ENCODE results near the gene SRSF8. TPM values are rescaled to one million over a fixed set of nuclear protein-coding genes. Genes with fewer than 3 reads are reported as not detected.

The SRSF8 gene
- total and polyA plus RNA-seq, 2 donors (not counting 3 experiments of a cell fraction or from before 2014, with no cell fraction given), result 21.9 to 31.3 TPM

DNA sequence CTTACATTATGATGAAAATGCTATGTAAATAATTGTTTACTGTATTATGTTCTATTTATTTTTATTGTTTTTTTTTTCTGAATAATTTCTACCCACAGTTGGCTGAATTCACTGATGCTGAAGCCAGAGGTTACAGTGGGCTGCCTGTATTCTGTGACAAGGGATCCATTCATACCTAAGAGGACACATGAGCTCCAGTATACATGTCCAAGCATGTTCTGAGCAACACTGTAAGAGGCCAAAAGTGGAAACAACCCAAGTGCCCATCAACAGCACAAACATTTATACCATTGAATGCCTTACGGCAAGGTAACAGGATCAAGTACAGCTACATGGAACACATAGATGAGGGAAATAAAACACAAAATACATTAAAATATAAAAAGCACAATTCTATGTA lies 1.4 kb upstream of the SRSF8 start:
- H3K4me3 ChIP-seq (replicated peaks in 1 of 3; ENCODE audit: insufficient read depth in 1 of 3, low read depth in 1 of 3, low read length in 3 of 3), result no peak overlapping the region
- no peak overlapping the region for H2AFZ ChIP-seq (ENCODE audit: low read depth, low read length)
- BruUV-seq (replicated peaks), result no TSS peak
- H3K9me1 ChIP-seq (replicated peaks; ENCODE audit: control insufficient read depth, extremely low read depth, insufficient read depth, low read length), result no peaks in the 10 kb centered on the region
- H3K4me2 ChIP-seq (ENCODE audit: insufficient read depth, low read length), result no peak overlapping the region
- H3K4me1 ChIP-seq (ENCODE audit: control insufficient read depth, extremely low read depth, insufficient read depth, low read length), result peaks cover 19% of the 10 kb centered on the region
- ChIA-PET POLR2A (no interaction called here), CTCF (interaction anchor here (3.4 kb wide), 1 partner anchor 9 kb away, joined by 17 read pairs; no protein-coding TSS in a partner anchor)
- DNase-seq (ENCODE audit: low read depth, low spot score) (no peak), FAIRE-seq (no peak)
- no peaks in the 10 kb centered on the region for H3K36me3 ChIP-seq (ENCODE audit: control insufficient read depth in 2 of 2, extremely low read depth in 1 of 2, insufficient read depth in 2 of 2, low read length in 2 of 2)
- H3K9ac ChIP-seq (replicated peaks; ENCODE audit: extremely low read depth, insufficient read depth, low read length), result no peak overlapping the region
- no peaks in the 10 kb centered on the region for H4K20me1 ChIP-seq (replicated peaks; ENCODE audit: control insufficient read depth, extremely low read depth, insufficient read depth, low read length)
- intact Hi-C loops (cut with micrococcal nuclease) (no loop called here), dilution Hi-C loops (cut with MboI; ENCODE audit: extremely low pct_ligation_motif_present, low sequenced_read_pairs) (no loop called here)
- peaks cover 16% of the 10 kb centered on the region for H3K79me2 ChIP-seq (ENCODE audit: control insufficient read depth, insufficient read depth, low read length)
- TF ChIP-seq POLR2AphosphoS5 (IDR thresholded peaks at IDR 0.05; ENCODE audit: insufficient read depth, low read depth, low read length) (no peak), EZH2 (IDR thresholded peaks at IDR 0.05; ENCODE audit: borderline replicate concordance, low read depth, low read length, severe bottlenecking) (no peak), FOS (IDR thresholded peaks at IDR 0.05; ENCODE audit: borderline replicate concordance, insufficient read depth, low read length) (no peak), MYC (IDR thresholded peaks at IDR 0.05; ENCODE audit: low read depth, low read length) (no peak)
- H3K27me3 ChIP-seq (ENCODE audit: control insufficient read depth in 2 of 2, insufficient read depth in 2 of 2, low read length in 2 of 2), result peaks cover 7 to 18% of the 10 kb centered on the region in 2 experiments
- H3K9me3 ChIP-seq (replicated peaks; ENCODE audit: control insufficient read depth, insufficient read depth, low read length), result no peaks in the 10 kb centered on the region
- H3K27ac ChIP-seq (ENCODE audit: insufficient read depth, low read depth, low read length), result no peak overlapping the region

DNA sequence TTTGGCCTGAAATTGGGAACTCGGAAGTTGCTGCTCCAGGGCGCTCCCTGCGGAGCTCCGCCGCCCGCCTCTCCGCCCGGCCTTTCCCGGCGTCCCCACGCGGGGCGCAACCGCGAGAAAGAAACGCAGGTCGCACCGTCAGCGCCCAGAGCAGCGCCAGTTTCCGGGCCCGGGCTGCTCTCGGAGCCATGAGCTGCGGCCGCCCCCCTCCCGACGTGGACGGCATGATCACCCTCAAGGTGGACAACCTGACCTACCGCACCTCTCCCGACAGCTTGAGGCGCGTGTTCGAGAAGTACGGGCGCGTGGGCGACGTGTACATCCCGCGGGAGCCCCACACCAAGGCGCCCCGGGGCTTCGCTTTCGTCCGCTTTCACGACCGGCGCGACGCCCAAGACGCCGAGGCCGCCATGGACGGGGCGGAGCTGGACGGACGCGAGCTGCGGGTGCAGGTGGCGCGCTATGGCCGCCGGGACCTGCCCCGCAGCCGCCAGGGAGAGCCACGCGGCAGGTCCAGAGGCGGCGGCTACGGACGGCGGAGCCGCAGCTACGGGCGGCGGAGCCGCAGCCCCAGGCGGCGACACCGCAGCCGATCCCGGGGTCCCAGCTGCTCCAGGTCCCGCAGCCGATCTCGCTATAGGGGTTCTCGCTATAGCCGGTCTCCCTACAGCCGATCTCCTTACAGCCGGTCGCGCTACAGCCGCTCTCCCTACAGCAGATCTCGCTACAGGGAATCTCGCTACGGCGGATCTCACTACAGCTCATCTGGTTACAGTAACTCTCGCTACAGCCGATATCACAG lies 521 bp downstream of the SRSF8 start:
- DNase-seq (ENCODE audit: low read depth, low spot score) (peak; percentile 79), FAIRE-seq (peak; percentile 61)
- H3K79me2 ChIP-seq (ENCODE audit: control insufficient read depth, insufficient read depth, low read length), result peaks cover 16% of the 10 kb centered on the region
- H4K20me1 ChIP-seq (replicated peaks; ENCODE audit: control insufficient read depth, extremely low read depth, insufficient read depth, low read length), result no peaks in the 10 kb centered on the region
- TF ChIP-seq FOS (IDR thresholded peaks at IDR 0.05; ENCODE audit: borderline replicate concordance, insufficient read depth, low read length) (no peak), POLR2A (IDR thresholded peaks at IDR 0.05; ENCODE audit: low read depth, low read length) (peak; percentile 66), POLR2AphosphoS5 (IDR thresholded peaks at IDR 0.05; ENCODE audit: insufficient read depth, low read depth, low read length) (peak; percentile 58), MAX (IDR thresholded peaks at IDR 0.05; ENCODE audit: insufficient read depth, insufficient read length) (peak; percentile 1), JUN (IDR thresholded peaks at IDR 0.05; ENCODE audit: borderline replicate concordance, insufficient read depth, insufficient read length, low read depth) (no peak), EZH2 (IDR thresholded peaks at IDR 0.05; ENCODE audit: borderline replicate concordance, low read depth, low read length, severe bottlenecking) (no peak), GATA2 (IDR thresholded peaks at IDR 0.05; ENCODE audit: insufficient read depth, insufficient read length, low read depth, low read length) (no peak), MYC (IDR thresholded peaks at IDR 0.05; ENCODE audit: low read depth, low read length) (no peak)
- TF ChIP-seq, protein P1, sequence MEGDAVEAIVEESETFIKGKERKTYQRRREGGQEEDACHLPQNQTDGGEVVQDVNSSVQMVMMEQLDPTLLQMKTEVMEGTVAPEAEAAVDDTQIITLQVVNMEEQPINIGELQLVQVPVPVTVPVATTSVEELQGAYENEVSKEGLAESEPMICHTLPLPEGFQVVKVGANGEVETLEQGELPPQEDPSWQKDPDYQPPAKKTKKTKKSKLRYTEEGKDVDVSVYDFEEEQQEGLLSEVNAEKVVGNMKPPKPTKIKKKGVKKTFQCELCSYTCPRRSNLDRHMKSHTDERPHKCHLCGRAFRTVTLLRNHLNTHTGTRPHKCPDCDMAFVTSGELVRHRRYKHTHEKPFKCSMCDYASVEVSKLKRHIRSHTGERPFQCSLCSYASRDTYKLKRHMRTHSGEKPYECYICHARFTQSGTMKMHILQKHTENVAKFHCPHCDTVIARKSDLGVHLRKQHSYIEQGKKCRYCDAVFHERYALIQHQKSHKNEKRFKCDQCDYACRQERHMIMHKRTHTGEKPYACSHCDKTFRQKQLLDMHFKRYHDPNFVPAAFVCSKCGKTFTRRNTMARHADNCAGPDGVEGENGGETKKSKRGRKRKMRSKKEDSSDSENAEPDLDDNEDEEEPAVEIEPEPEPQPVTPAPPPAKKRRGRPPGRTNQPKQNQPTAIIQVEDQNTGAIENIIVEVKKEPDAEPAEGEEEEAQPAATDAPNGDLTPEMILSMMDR (IDR thresholded peaks at IDR 0.05; ENCODE audit: extremely low read depth in 1 of 2, insufficient read depth in 1 of 2, low read depth in 1 of 2, low read length in 2 of 2), result peak; percentile 48 to 77
- H3K36me3 ChIP-seq (ENCODE audit: control insufficient read depth in 2 of 2, extremely low read depth in 1 of 2, insufficient read depth in 2 of 2, low read length in 2 of 2), result no peaks in the 10 kb centered on the region
- intact Hi-C loops (cut with micrococcal nuclease), result loop anchor here (1.0 to 2.0 kb wide), 5 partner anchors 94 to 723 kb away; partner anchors contain the start of genes CEP57, CWC15, KDM4D and SESN3
- H3K4me1 ChIP-seq (ENCODE audit: control insufficient read depth, extremely low read depth, insufficient read depth, low read length), result peaks cover 19% of the 10 kb centered on the region
- peak overlapping the region; percentile 78 to 98 (median 79) for H3K4me3 ChIP-seq (replicated peaks in 1 of 3; ENCODE audit: insufficient read depth in 1 of 3, low read depth in 1 of 3, low read length in 3 of 3)
- peak overlapping the region; percentile 75 for H3K9ac ChIP-seq (replicated peaks; ENCODE audit: extremely low read depth, insufficient read depth, low read length)
- H3K4me2 ChIP-seq (ENCODE audit: insufficient read depth, low read length), result peak overlapping the region; percentile 99
- H2AFZ ChIP-seq (ENCODE audit: low read depth, low read length), result peak overlapping the region; percentile 86
- TSS peak; percentile 44 for BruUV-seq (replicated peaks)
- no peaks in the 10 kb centered on the region for H3K9me1 ChIP-seq (replicated peaks; ENCODE audit: control insufficient read depth, extremely low read depth, insufficient read depth, low read length)
- peak overlapping the region; percentile 62 for H3K27ac ChIP-seq (ENCODE audit: insufficient read depth, low read depth, low read length)
- H3K27me3 ChIP-seq (ENCODE audit: control insufficient read depth in 2 of 2, insufficient read depth in 2 of 2, low read length in 2 of 2), result peaks cover 1 to 6% of the 10 kb centered on the region in 2 experiments
- ChIA-PET CTCF (interaction anchor here (0.6 to 6.7 kb wide), 36 partner anchors 8 to 1361 kb away, joined by 3 to 96 read pairs (median 4); partner anchors contain the start of genes CWC15, ENDOD1, KDM4D and KDM4F), POLR2A (interaction anchor here (0.8 to 1.6 kb wide), 6 partner anchors 22 to 94 kb away, joined by 3 to 9 read pairs (median 6); partner anchors contain the start of genes CWC15, ENDOD1 and KDM4D)
- no peaks in the 10 kb centered on the region for H3K9me3 ChIP-seq (replicated peaks; ENCODE audit: control insufficient read depth, insufficient read depth, low read length)
- dilution Hi-C loops (cut with MboI; ENCODE audit: extremely low pct_ligation_motif_present, low sequenced_read_pairs), result no loop called here
